Caco-2 (cell line): ENCODE measurements around the gene ZBTB16. TPM values are rescaled to one million over a fixed set of nuclear protein-coding genes. Genes with fewer than 3 reads are reported as not detected.

Experiments
- BruUV-seq: library from RNA; stranded (reverse); fragments of 400-500 nt; replicated peaks from 2 replicates; lab custom pipeline; 2021; lab: Mats Ljungman, UMichigan
- CTCF ChIA-PET: fragments of 300-600 bp; sonication (Branson Sonifier 250); formaldehyde crosslinking; loops from one replicate; lab custom pipeline; 2022; ENCODE audit warnings: antibody characterized with exemption; lab: Charles Lee
- POLR2A ChIA-PET: fragments of 300-600 bp; sonication (Branson Sonifier 250); formaldehyde crosslinking; loops from one replicate; lab custom pipeline; 2022; ENCODE audit warnings: antibody characterized with exemption; lab: Charles Lee
- DNase-seq, 2 experiments: peaks; one replicate each; pipeline versions ENCODE4 v3.0.0 to v3.0.0-alpha.2; 2020 to 2022
- H3K27me3 ChIP-seq: replicated peaks from 2 replicates; pipeline ENCODE4 v1.6.0; 2011; ENCODE audit warnings: low read length; ENCODE audit not compliant: control insufficient read depth, insufficient read depth
- H3K36me3 ChIP-seq: 2 replicates; pipeline ENCODE4 v1.5.1; 2011; ENCODE audit warnings: low read length; ENCODE audit not compliant: control insufficient read depth, insufficient read depth
- H3K4me1 ChIP-seq: fragments of 250-450 bp; sonication (Bioruptor Pico); 2 replicates; pipeline ENCODE4 v1.5.1; 2020; ENCODE audit warnings: mild to moderate bottlenecking
- H3K4me3 ChIP-seq: 2 replicates; pipeline ENCODE4 v1.5.1; 2011; ENCODE audit warnings: low read depth, mild to moderate bottlenecking, control low read depth, low read length
- H3K9me3 ChIP-seq: fragments of 250-450 bp; sonication (Bioruptor Pico); 2 replicates; pipeline ENCODE4 v1.5.1; 2020; ENCODE audit warnings: mild to moderate bottlenecking, moderate library complexity
- H3K27ac Mint-ChIP-seq: one replicate; pipeline ENCODE4 v1.8.0; 2022; ENCODE audit warnings: mixed read lengths; ENCODE audit not compliant: unreplicated experiment
- H3K27me3 Mint-ChIP-seq: one replicate; pipeline ENCODE4 v1.8.0; 2022; ENCODE audit warnings: mixed read lengths; ENCODE audit not compliant: insufficient read depth, unreplicated experiment
- H3K36me3 Mint-ChIP-seq: one replicate; pipeline ENCODE4 v1.8.0; 2022; ENCODE audit warnings: mild to moderate bottlenecking, mixed read lengths; ENCODE audit not compliant: insufficient read depth, unreplicated experiment
- H3K4me1 Mint-ChIP-seq: one replicate; pipeline ENCODE4 v1.8.0; 2022; ENCODE audit warnings: low read depth, mixed read lengths; ENCODE audit not compliant: unreplicated experiment
- H3K4me3 Mint-ChIP-seq: one replicate; pipeline ENCODE4 v1.8.0; 2022; ENCODE audit warnings: mild to moderate bottlenecking, moderate library complexity, mixed read lengths; ENCODE audit not compliant: unreplicated experiment
- H3K9me3 Mint-ChIP-seq: one replicate; pipeline ENCODE4 v1.8.0; 2022; ENCODE audit warnings: mixed read lengths; ENCODE audit not compliant: unreplicated experiment
- intact Hi-C: fragments of 100-400 bp; cut with micrococcal nuclease; formaldehyde crosslinking; loops from one replicate; pipeline ENCODE4 v1.10.0; 2022; ENCODE audit not compliant: unreplicated experiment
- total RNA-seq: library from RNA; stranded (reverse); gene quantifications from 2 replicates; pipeline ENCODE4 v1.2.3, GENCODE V29; 2022
- TF ChIP-seq, protein P1 (sequence below), 2 experiments: fragments of 200-600 bp in 1 of 2; IDR thresholded peaks; 1 replicate in 1 of 2; 2 replicates in 1 of 2; pipeline versions ENCODE4 v1.5.1 to v1.8.0; 2011 to 2022; ENCODE audit warnings: antibody characterized with exemption in 1 of 2, control low read depth in 1 of 2, inconsistent platforms in 1 of 2, low read depth in 1 of 2, low read length in 1 of 2, mild to moderate bottlenecking in 1 of 2, moderate library complexity in 1 of 2; ENCODE audit not compliant: insufficient read depth in 1 of 2, severe bottlenecking in 1 of 2, unreplicated experiment in 1 of 2

Gene ZBTB16
- total RNA-seq, 1 experiment from 2014 or later, result 12.7 TPM

DNA sequence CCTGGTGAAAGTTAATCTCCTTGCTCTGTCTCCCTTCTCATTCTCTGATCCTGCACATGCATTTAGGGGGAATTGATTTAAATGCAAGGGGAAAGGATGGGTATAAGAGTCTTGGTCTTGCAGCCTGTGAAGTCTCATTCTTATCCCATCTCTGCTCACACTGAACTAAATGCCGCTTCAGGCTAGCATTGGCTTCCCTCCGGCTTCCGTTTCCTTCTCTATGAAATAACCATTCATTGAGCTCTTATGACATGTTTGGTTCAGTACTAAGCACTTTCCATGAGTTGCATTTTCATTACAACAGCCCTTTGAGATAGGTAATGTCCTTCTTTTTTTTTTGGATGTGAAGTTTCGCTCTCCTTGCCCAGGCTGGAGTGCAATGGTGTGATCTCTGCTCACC is 5.6 kb downstream of the ZBTB16 start:
- Histone ChIP-seq H3K27me3 (no peaks in the 10 kb centered on the region), H3K9me3 (no peaks in the 10 kb centered on the region), H3K4me1 (peaks cover 5% of the 10 kb centered on the region; the same call in 1 of the 2 replicates), H3K4me3 (no peak overlapping the region), H3K36me3 (peaks cover 3% of the 10 kb centered on the region)
- Mint-ChIP-seq H3K36me3 (no peaks in the 10 kb centered on the region), H3K9me3 (no peaks in the 10 kb centered on the region), H3K4me3 (no peak overlapping the region), H3K4me1 (peaks cover 10% of the 10 kb centered on the region), H3K27ac (no peak overlapping the region), H3K27me3 (no peaks in the 10 kb centered on the region)
- no TSS peak for BruUV-seq
- CTCF ChIA-PET, result no interaction called here
- DNase-seq, result no peak
- TF ChIP-seq, protein P1, sequence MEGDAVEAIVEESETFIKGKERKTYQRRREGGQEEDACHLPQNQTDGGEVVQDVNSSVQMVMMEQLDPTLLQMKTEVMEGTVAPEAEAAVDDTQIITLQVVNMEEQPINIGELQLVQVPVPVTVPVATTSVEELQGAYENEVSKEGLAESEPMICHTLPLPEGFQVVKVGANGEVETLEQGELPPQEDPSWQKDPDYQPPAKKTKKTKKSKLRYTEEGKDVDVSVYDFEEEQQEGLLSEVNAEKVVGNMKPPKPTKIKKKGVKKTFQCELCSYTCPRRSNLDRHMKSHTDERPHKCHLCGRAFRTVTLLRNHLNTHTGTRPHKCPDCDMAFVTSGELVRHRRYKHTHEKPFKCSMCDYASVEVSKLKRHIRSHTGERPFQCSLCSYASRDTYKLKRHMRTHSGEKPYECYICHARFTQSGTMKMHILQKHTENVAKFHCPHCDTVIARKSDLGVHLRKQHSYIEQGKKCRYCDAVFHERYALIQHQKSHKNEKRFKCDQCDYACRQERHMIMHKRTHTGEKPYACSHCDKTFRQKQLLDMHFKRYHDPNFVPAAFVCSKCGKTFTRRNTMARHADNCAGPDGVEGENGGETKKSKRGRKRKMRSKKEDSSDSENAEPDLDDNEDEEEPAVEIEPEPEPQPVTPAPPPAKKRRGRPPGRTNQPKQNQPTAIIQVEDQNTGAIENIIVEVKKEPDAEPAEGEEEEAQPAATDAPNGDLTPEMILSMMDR (IDR thresholded peaks at IDR 0.05; ENCODE audit: insufficient read depth in 1 of 2, low read depth in 1 of 2, low read length in 1 of 2, severe bottlenecking in 1 of 2, unreplicated experiment in 1 of 2), result no peak
- POLR2A ChIA-PET, result no interaction called here
- intact Hi-C loops, result no loop called here

- Histone ChIP-seq H3K9me3 (no peaks in the 10 kb centered on the region), H3K36me3 (peaks cover 3% of the 10 kb centered on the region), H3K4me3 (no peak overlapping the region), H3K27me3 (no peaks in the 10 kb centered on the region), H3K4me1 (peaks cover 5% of the 10 kb centered on the region; the same call in 1 of the 2 replicates)
- H3K27ac Mint-ChIP-seq, result no peak overlapping the region
- peaks cover 10% of the 10 kb centered on the region for H3K4me1 Mint-ChIP-seq
- CTCF ChIA-PET, result no interaction called here
- no peaks in the 10 kb centered on the region for H3K36me3 Mint-ChIP-seq
- POLR2A ChIA-PET, result no interaction called here
- H3K4me3 Mint-ChIP-seq, result no peak overlapping the region
- no peaks in the 10 kb centered on the region for H3K27me3 Mint-ChIP-seq
- no TSS peak for BruUV-seq
- intact Hi-C loops, result no loop called here
- TF ChIP-seq, protein P1 (IDR thresholded peaks at IDR 0.05; ENCODE audit: insufficient read depth in 1 of 2, low read depth in 1 of 2, low read length in 1 of 2, severe bottlenecking in 1 of 2, unreplicated experiment in 1 of 2), result no peak
- H3K9me3 Mint-ChIP-seq, result no peaks in the 10 kb centered on the region
- no peak for DNase-seq
These were observed 6.6 kb downstream of the ZBTB16 start for GRCh38 chr11:114066046-114066648.

GRCh38 chr11:114068327-114068726 is 8.8 kb downstream of the ZBTB16 start:
- ChIA-PET POLR2A (no interaction called here), CTCF (no interaction called here)
- H3K9me3 Mint-ChIP-seq, result no peaks in the 10 kb centered on the region
- no peaks in the 10 kb centered on the region for H3K27me3 ChIP-seq
- H3K27ac Mint-ChIP-seq, result no peak overlapping the region
- TF ChIP-seq, protein P1 (IDR thresholded peaks at IDR 0.05; ENCODE audit: insufficient read depth in 1 of 2, low read depth in 1 of 2, low read length in 1 of 2, severe bottlenecking in 1 of 2, unreplicated experiment in 1 of 2), result no peak
- no peak for DNase-seq
- H3K27me3 Mint-ChIP-seq, result no peaks in the 10 kb centered on the region
- no peak overlapping the region for H3K4me3 ChIP-seq
- no peaks in the 10 kb centered on the region for H3K4me1 ChIP-seq
- BruUV-seq, result no TSS peak
- H3K4me1 Mint-ChIP-seq, result no peaks in the 10 kb centered on the region
- H3K36me3 ChIP-seq, result peaks cover 3% of the 10 kb centered on the region
- intact Hi-C loops, result no loop called here
- H3K4me3 Mint-ChIP-seq, result no peak overlapping the region
- H3K36me3 Mint-ChIP-seq, result no peaks in the 10 kb centered on the region
- H3K9me3 ChIP-seq, result no peaks in the 10 kb centered on the region
